Stimulated activated naive CD8-positive, alpha-beta T cell treated with anti-CD3 and anti-CD28 coated beads, Interleukin-15, Interleukin-2, amounts not matched to agents 100 ng/mL and 50 ng/mL, for 24 hours (primary cell): Measurements from ENCODE around the gene ZFYVE28.

Experiments used
- H3K27ac Mint-ChIP-seq: one replicate; pipeline ENCODE4 v1.8.0; 2021; ENCODE audit warnings: mild to moderate bottlenecking, mixed read lengths
- H3K27me3 Mint-ChIP-seq: one replicate; pipeline ENCODE4 v1.8.0; 2021; ENCODE audit warnings: mixed read lengths
- H3K36me3 Mint-ChIP-seq: one replicate; pipeline ENCODE4 v1.8.0; 2021; ENCODE audit warnings: low read depth, mixed read lengths
- H3K4me1 Mint-ChIP-seq: one replicate; pipeline ENCODE4 v1.8.0; 2021; ENCODE audit warnings: low read depth, mixed read lengths
- H3K4me3 Mint-ChIP-seq: one replicate; pipeline ENCODE4 v1.8.0; 2021; ENCODE audit warnings: mild to moderate bottlenecking, mixed read lengths
- H3K9me3 Mint-ChIP-seq: one replicate; pipeline ENCODE4 v1.8.0; 2021; ENCODE audit warnings: mixed read lengths

ZFYVE28 gene

GRCh38 chr4:2252530-2253091 lies 165.8 kb downstream of the ZFYVE28 start:
- no peaks in the 10 kb centered on the region for H3K36me3 Mint-ChIP-seq
- H3K4me3 Mint-ChIP-seq: no peak overlapping the region
- H3K9me3 Mint-ChIP-seq: no peaks in the 10 kb centered on the region
- H3K27me3 Mint-ChIP-seq: no peaks in the 10 kb centered on the region
- no peak overlapping the region for H3K27ac Mint-ChIP-seq
- no peaks in the 10 kb centered on the region for H3K4me1 Mint-ChIP-seq

- Mint-ChIP-seq H3K27ac (no peak overlapping the region), H3K27me3 (no peaks in the 10 kb centered on the region), H3K9me3 (no peaks in the 10 kb centered on the region), H3K36me3 (no peaks in the 10 kb centered on the region), H3K4me1 (no peaks in the 10 kb centered on the region), H3K4me3 (no peak overlapping the region)
These were observed 166.5 kb downstream of the ZFYVE28 start for GRCh38 chr4:2251795-2252529.

GRCh38 chr4:2251073-2251794 lies 167.2 kb downstream of the ZFYVE28 start:
- Mint-ChIP-seq H3K9me3 (no peaks in the 10 kb centered on the region), H3K4me1 (no peaks in the 10 kb centered on the region), H3K36me3 (no peaks in the 10 kb centered on the region), H3K27ac (no peak overlapping the region), H3K4me3 (no peak overlapping the region), H3K27me3 (no peaks in the 10 kb centered on the region)

- Mint-ChIP-seq H3K27ac (no peak overlapping the region), H3K4me3 (no peak overlapping the region), H3K27me3 (no peaks in the 10 kb centered on the region), H3K36me3 (no peaks in the 10 kb centered on the region), H3K4me1 (no peaks in the 10 kb centered on the region), H3K9me3 (no peaks in the 10 kb centered on the region)
These were observed 167.9 kb downstream of the ZFYVE28 start for GRCh38 chr4:2250357-2251072.

- no peak overlapping the region for H3K4me3 Mint-ChIP-seq
- H3K4me1 Mint-ChIP-seq: peaks cover 7% of the 10 kb centered on the region
- no peaks in the 10 kb centered on the region for H3K9me3 Mint-ChIP-seq
- no peaks in the 10 kb centered on the region for H3K27me3 Mint-ChIP-seq
- no peak overlapping the region for H3K27ac Mint-ChIP-seq
- no peaks in the 10 kb centered on the region for H3K36me3 Mint-ChIP-seq
These were observed 168.7 kb downstream of the ZFYVE28 start for GRCh38 chr4:2249526-2250356.

GRCh38 chr4:2248821-2249261 lies 169.6 kb downstream of the ZFYVE28 start:
- no peaks in the 10 kb centered on the region for H3K36me3 Mint-ChIP-seq
- H3K4me1 Mint-ChIP-seq: peaks cover 8% of the 10 kb centered on the region
- no peak overlapping the region for H3K4me3 Mint-ChIP-seq
- no peaks in the 10 kb centered on the region for H3K27me3 Mint-ChIP-seq
- no peak overlapping the region for H3K27ac Mint-ChIP-seq
- H3K9me3 Mint-ChIP-seq: no peaks in the 10 kb centered on the region

- Mint-ChIP-seq H3K36me3 (no peaks in the 10 kb centered on the region), H3K4me1 (peaks cover 13% of the 10 kb centered on the region), H3K4me3 (no peak overlapping the region), H3K9me3 (no peaks in the 10 kb centered on the region), H3K27ac (no peak overlapping the region), H3K27me3 (no peaks in the 10 kb centered on the region)
These were observed 170.2 kb downstream of the ZFYVE28 start for GRCh38 chr4:2248044-2248780.

- no peaks in the 10 kb centered on the region for H3K36me3 Mint-ChIP-seq
- H3K27ac Mint-ChIP-seq: no peak overlapping the region
- H3K27me3 Mint-ChIP-seq: no peaks in the 10 kb centered on the region
- H3K9me3 Mint-ChIP-seq: no peaks in the 10 kb centered on the region
- peaks cover 13% of the 10 kb centered on the region for H3K4me1 Mint-ChIP-seq
- H3K4me3 Mint-ChIP-seq: no peak overlapping the region
These were observed 171.1 kb downstream of the ZFYVE28 start for GRCh38 chr4:2247128-2248043.

- Mint-ChIP-seq H3K36me3 (no peaks in the 10 kb centered on the region), H3K4me1 (peaks cover 13% of the 10 kb centered on the region), H3K4me3 (no peak overlapping the region), H3K27ac (no peak overlapping the region), H3K27me3 (no peaks in the 10 kb centered on the region), H3K9me3 (no peaks in the 10 kb centered on the region)
These were observed 171.9 kb downstream of the ZFYVE28 start for GRCh38 chr4:2246384-2247127.

- peaks cover under 1% of the 10 kb centered on the region for H3K36me3 Mint-ChIP-seq
- peaks cover 16% of the 10 kb centered on the region for H3K4me1 Mint-ChIP-seq
- no peak overlapping the region for H3K4me3 Mint-ChIP-seq
- no peaks in the 10 kb centered on the region for H3K9me3 Mint-ChIP-seq
- H3K27me3 Mint-ChIP-seq: no peaks in the 10 kb centered on the region
- no peak overlapping the region for H3K27ac Mint-ChIP-seq
These were observed 172.6 kb downstream of the ZFYVE28 start for GRCh38 chr4:2245787-2246275.

GRCh38 chr4:2245057-2245786 lies 173.2 kb downstream of the ZFYVE28 start:
- Mint-ChIP-seq H3K9me3 (no peaks in the 10 kb centered on the region), H3K36me3 (peaks cover 6% of the 10 kb centered on the region), H3K27me3 (no peaks in the 10 kb centered on the region), H3K27ac (peak overlapping the region; percentile 18), H3K4me3 (no peak overlapping the region), H3K4me1 (peaks cover 22% of the 10 kb centered on the region)
